ENCODE measurements around the gene PXDN. TPM values are rescaled to one million over a fixed set of nuclear protein-coding genes. Genes with fewer than 3 reads are reported as not detected.

The PXDN gene
- total RNA-seq, 1 donor from 2014 or later: 35.6 TPM

DNA sequence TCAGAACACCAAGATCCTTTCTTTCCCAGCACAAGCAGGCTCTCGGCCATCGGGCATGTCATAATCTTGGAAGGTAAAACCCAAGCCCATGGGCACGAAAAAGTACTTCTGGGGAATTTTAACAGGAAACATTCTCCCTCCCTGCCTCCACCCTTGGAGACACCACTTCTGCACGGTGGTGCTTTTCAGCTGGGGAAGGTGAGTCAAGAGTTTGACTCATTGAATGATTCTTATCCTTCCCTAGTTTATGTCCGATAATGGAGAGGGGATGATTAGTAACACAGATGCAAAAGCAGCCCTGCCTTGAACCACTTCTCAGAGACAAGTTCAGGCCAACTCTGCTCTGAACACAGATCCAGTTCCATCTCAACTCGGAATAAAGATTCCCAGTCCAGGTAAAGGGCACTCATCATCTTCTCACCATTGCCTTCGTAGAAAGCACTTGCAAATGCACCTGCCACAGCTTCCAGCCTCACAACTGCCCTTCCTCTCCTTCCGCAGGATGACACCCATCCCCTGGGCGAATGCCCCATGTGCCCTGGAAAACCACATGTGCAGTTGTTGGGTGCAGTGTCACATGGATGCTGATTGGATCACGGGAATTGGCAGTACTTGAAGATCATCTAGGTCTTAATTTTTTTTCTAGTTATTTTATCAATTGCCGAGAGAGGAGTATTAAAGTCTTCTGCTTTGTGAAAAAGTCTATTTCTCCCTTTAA lies 136.2 kb downstream of the PXDN start:
- DNase-seq: no peak

GRCh38 chr2:1607236-1607920 lies 136.9 kb downstream of the PXDN start:
- DNase-seq: no peak

DNA sequence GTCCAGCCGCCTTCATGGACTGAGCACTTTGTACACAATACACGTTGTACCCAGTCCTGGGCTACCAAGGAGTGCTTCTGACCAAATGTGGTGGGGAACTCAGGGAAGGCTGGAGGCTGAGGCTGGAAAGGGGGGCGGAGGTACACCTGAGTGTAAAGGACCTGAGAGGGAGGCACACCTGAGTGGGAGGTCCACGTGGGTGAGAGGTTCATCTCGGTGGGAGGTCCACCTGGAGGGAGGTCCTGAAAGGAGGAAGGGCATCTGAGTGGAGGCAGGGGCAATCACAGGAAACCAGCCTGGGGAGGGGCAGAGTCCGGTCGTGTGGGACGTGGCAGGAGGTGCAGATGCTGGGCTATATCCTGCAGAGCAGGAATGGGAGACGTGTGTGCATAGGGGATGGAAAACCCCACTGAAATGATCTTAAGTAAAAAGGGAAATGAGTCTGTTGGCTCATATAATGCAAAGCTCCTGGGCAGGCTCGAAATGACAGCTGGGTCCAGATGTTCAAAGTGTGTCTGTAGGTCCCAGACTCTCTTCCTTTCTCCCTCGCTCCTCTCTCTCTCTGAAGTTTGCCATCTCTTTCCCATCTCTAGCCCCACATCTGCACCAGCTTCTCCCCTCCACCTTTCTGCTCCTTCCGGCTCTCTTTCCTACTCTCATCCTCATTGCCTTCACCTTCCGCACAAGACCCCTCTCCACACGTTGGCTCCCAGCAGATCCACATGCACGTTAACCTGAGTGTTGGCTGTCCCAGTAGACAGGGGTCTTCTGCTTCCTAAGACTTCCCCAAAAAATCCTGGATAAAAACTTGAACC lies 137.7 kb downstream of the PXDN start:
- DNase-seq: no peak

- DNase-seq: no peak
Measured at GRCh38 chr2:1606046-1606400, 138.3 kb downstream of the PXDN start.

GRCh38 chr2:1605102-1606045 lies 138.9 kb downstream of the PXDN start:
- DNase-seq: no peak

DNA sequence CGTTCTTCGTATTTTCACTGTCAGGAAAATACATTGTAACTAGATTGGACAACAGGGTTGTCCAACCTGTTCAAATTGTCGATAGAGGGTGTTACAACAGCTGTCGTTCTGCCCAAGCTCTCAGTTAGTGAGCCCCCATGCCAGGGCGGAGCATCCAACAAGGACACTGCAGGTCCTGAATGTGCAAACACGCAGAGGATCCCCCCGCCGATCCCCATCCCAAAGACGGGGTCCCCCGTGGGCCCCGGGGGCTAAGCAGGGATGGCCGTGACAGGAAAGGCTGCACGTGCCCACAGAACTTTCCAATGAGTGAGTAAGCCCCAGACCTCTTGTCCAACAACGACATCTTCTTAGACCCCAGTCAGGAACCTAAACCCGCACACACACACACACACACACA lies 140.8 kb downstream of the PXDN start:
- DNase-seq: no peak

GRCh38 chr2:1603059-1603458 lies 141.3 kb downstream of the PXDN start:
- DNase-seq: no peak

DNA sequence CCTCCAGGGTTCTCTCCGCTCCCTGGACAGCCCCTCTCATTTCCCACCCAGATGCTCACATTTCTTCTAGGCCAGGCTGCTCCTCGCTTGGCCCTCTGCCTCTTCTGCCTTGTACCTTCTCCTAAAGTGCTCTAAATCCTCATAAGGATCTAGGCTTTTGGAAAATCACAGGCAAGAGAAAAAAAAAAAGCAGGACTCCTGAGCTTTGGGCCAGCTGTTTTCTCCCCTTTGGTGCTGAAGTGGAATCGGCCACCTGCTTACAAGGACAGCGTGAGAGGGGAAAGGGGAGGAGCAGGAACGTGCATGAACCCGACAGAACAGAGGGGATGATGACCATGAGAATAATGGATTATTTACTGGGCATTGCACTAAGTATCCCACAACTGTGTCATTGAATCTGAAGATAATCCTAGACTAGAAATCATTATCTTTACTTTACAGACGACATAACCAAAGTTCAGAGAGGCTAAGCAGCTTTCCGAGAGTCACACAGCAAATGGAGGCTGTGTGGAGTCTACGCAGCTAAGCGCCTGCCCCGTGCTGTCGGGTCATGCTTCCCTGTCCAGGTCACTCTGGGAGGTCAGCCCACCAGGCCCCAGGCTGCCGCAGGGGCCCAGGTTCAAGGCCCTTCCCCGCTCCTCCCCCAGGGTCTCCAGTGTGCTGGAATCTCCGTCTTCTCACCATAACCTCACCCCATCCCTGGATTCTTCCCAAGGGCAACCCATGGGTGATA lies 141.9 kb downstream of the PXDN start:
- no peak for DNase-seq

- DNase-seq: no peak
Measured at GRCh38 chr2:1601471-1602277, 142.6 kb downstream of the PXDN start.

DNA sequence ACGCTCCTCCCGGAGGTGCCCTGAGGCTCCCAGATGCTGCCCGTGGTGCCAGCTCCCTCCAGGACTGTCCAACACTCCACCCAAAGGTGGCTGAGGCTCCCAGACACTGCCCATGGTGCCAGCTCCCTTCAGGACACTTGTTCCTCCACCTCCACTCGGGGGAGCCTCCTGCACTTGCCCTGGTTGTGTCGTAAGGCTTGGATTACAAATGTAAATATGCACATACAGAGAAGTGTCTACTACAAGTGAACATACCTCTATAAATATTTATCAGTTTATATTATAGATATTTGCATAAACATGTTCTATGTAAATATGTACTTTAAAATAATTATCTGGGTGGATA lies 143.3 kb downstream of the PXDN start:
- DNase-seq: no peak

GRCh38 chr2:1600191-1601066 lies 143.9 kb downstream of the PXDN start:
- DNase-seq: no peak

- DNase-seq: no peak
Measured at GRCh38 chr2:1599301-1600085, 144.8 kb downstream of the PXDN start.

GRCh38 chr2:1598800-1599199 lies 145.5 kb downstream of the PXDN start:
- no peak for DNase-seq

DNA sequence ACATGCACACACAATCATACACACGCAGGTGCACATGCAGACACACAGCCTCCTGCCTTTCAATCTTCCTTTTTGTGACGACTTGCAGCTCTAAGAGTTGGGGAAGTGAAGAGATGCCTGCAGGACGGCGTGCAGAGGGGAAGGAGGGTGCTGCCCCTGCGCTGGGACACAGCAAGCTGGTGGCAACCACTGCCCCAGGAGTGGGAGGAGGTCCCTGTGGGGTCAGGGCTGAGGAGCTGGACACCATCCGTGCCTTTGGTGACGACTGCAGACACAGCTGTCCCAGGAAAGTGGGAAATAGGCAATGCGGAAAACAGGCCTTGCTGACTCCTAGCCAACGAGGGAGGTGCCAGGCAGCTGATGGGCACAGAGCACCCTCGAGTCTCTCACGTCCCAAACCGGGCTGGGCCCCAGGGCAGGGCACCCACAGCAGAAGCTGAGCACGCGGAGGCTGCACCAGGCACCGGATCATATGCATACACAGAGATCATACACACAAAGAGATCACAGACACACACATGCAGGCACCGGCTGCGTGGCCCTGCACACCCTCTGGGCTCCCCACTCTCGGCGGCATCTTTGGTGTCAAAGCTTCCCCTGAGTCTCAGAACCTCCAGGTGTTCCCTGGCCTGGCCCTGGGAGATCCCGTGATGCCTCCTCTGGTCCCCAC lies 146.1 kb downstream of the PXDN start:
- no peak for DNase-seq

DNA sequence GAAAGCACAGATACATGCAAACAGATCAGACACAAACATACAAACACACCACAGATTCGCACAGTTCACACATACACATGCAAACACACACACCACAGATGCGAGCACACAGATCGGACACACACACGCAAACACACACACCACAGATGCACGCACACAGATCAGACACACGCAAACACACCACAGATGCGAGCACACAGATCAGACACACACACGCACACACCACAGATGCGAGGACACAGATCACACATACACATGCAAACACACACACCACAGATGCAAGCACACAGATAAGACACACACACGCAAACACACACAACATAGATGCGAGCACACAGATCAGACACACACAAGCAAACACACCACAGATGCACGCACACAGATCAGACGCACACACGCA lies 149.0 kb downstream of the PXDN start:
- DNase-seq: no peak

DNA sequence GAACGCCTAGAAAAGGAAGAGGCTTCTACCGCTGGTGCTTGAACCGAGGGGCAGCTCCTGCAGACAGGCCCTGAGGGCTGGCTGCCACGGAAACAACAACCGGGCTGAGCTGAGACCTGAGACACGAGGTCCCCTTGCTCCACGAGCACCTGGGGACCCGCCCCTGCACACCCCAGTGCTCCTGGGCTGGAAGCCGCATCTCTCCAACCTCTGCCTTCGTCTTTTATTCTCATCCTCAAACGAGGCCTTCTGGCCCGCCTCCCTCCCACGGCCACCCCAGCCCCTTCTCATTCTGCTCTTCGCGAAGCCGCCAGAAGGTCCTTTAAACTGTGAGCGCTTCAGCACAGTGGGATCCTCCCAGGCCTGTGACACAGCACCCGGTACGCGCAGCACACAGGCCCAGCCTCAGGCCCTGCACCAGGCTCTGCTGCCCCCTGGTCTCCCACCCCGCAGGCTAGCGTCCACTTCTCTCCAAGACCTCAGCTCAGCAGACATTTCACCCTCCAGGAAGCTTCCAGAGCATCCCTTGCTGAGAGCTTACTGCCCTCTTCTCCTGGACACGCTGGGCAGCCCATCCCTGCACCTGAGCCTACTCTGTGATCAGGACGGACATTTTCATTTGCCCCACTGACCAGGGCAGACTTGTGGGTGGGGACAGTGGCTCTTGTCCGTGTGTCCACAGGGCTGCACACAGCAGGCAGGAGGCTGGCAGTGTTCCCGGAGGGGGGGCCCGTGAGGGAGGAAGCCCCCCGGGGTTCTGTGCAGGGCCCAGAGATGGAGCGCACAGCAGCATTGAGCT lies 149.7 kb downstream of the PXDN start:
- DNase-seq: no peak

DNA sequence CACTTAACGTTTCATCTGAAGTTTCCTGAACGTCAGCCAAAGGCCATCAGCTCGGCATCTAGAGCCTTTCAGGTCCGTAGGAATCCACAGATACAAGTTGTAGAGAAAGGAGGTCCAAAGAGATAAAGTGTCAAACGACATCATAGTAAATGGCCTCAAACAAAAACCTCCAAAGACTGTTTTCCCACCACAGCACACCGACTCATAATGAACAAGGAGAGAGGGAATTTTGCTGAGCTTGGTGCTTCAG lies 150.3 kb downstream of the PXDN start:
- no peak for DNase-seq
